ENCODE data around the gene LLGL1.
"Not testable (repeated sequence)": the region's sequence is repeated elsewhere in the genome, so short reads cannot be mapped to it uniquely, and the experiment has no call there.

The LLGL1 gene

DNA sequence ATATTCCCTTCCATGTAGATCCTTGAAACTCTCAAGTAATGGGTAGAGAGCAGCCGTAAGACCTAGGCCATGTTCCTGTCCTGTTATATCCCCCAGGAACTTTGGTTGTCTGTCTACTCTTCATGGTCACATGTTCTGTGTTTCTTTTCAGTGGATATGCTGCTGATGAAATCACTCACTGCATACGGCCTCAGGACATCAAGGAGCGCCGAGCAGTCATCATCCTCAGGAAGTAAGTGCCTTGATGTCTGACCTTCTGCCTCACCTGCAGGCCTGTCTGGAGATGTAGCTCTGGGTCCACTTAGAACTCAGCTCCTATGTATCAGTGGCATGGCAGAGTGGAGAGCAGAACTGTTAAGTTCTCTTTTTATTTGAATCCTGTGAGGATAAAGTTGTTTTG is 30.6 kb upstream of the LLGL1 start:
- no peak for DNase-seq

DNA sequence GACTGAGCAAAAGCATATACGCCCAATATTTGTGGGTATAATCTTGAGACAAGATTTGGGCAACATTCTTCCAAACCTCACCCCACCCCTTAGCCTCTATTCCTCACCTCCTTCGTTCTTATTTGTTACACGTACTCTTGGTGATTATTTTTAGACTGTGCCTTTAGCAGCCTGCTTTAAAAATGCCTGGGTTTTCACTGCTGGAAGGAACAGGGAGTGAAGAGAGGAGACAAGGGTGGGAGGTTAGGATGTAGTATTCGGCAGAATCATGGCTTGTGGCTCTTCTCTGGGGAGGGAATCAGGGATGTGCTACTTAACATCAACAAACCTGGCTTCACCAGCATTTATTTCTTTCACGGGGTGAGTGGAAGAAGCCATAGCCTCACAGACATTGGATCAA is 30.2 kb upstream of the LLGL1 start:
- no peak for DNase-seq

DNA sequence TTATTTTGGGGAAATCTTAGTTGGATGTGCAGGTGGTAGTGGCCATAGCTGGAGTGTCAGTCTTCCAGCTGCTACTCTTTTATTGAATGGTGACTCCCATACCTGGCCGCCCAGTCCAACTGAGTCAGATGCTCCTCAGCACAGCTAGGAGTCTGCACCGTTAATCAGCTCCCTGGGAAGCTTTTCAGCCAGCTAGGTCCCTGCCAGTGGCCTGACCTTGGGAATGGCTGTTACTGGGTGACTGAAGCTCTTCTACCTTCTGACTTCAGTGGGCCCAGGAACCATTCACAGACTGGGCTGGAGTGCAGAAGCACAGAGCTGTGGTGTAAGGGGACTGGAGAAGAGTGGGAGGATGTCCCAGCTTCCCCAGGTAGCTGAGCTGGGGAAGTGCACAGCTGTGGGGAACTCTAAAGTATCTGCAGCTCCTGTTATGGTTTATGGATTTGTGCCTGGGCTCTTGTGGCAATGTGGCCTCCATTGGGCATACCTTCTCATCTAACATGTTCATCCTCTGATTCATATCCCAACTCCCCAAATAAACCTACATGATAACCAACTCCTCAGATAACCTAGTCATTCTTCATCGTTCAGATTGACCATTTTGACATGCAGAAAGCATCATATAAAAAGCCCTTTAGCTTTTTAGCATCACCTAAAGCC is 27.8 kb upstream of the LLGL1 start:
- no peak for DNase-seq

DNA sequence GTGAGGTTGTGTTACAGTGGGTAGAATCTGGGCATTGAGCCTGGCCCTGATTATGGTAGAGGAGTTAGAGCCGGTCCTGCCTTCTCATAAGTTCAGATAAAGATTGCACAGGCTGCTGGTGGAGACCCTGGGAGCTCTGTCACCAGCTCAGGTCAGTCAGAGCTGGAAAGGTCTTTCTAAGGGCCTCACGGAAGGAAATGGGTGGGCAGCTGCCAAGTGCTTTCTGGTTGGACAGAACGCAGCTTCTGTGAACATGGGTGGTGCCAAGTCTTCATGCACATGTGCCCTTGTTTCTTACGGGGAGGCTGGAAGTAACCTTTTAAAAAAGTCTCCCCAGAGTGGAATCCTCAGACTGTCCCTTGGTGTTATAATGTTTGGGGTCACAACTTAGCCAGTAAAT is 26.9 kb upstream of the LLGL1 start:
- DNase-seq, result no peak

DNA sequence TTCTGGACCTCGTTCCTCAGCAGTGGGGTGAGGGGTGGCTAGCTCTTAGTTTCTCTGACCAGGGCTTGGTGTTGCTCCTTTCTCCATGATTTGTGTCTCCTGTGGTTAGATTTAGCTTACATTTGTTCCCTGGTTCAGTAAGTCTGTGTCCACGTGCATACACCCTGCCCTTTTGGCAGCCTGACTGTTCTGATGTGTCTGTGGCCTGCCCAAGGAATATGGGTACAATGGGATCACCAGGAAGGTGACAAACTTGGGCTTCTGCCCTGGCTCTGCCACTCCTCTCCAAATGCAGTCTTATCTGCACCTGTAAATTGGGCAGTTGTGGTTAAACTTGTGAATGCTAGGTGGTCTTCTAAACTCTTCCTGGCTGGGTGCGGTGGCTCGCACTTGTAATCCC is 24.3 kb upstream of the LLGL1 start:
- DNase-seq, result no peak

DNA sequence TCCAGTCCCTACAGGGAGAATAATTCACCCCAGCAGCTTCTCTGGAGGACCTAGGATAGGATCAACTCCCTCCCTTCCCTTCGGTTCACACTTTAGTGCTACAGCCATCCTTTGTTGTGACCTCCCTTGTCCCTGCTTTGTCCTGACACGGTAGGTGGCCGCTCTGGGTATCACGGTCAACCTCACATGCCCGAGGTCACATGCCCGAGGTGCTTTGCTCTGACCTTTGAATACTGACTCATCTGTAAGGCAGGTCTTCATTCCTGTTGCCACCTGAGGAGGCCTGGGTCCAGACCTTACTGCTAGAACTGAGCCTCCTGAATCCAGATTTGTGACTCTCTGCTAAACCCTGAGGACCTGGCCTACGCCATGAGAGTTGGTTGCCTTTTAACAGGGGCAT is 22.1 kb upstream of the LLGL1 start:
- no peak for DNase-seq

DNA sequence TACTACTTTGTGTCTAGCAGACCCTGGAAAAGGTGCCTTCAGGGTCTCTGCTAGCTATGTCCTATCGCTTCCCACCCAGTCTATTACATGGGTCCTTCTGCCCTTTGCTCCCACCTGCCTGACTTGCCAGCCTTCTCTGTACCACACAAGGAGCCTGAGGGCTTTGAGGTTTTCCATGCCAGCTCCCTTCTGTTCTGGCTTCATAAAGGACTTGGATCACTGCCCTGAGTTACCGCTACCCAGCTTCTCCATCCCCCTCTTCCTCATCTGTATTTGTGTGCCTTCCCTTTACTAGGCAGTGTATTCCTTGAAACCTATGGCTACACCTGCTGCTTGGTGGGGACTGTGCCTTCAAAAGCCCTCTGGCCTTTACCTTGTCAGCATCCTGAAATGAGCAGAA is 19.6 kb upstream of the LLGL1 start:
- no peak for DNase-seq

DNA sequence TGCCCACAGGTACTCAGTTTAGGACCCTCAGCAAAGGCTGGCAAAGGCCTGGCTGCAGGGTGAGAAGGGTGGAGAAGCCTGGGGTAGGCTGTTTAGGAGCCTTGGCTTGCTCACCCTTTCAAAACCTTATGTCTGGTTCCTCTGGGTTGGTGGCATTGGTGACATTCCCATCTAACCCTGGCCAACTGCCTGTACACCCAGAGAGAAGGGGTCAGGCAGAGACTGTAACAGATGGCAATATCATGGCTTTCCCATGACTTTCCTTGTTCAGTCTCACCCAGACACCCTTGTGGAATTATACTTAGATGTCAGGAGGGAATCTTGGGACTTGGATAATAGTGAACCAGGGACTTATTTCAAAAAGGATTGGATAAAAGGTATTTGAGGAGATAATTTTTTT is 18.5 kb upstream of the LLGL1 start:
- DNase-seq, result no peak

DNA sequence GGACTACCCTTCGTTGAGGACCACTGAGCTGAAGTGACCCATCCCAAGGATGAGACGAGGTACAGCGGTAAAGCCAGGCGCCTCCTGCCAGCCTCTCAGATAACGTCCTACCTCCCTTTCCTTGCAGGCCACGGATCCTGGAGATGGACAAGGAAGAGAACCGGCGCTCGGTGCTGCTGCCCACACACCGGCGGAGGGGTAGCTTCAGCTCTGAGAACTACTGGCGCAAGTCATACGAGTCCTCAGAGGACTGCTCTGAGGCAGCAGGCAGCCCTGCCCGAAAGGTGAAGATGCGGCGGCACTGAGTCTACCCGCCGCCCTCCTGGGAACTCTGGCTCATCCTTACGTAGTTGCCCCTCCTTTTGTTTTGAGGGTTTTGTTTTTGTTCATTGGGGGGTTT is 17.3 kb upstream of the LLGL1 start:
- no peak for DNase-seq

DNA sequence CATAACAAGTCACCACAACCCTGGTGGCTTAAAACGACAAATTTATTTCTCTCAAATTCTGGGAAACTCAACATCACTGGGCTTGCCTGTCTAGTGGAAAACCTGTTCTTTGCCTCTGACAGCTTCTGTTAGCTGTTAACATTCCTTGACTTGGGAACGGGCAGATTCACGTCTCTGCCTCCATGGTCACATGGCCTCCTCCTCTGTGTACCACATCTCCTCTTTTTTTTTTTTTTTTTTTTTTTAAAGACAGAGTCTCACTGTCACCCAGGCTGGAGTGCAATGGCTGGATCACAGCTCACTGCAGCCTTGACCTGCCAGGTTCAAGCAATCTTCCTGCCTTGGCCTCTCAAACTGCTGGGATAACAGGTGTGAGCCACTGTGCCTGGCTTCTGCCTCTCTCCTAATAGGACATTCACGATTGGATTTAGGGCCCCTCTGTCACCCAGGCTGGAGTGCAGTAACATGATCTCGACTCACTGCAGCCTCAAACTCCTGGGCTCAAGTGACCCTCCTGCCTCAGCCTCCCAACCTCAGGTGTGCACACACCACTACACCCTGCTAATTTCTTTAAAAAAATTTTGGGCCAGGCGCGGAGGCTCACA is 11.7 kb upstream of the LLGL1 start:
- DNase-seq, result no peak

DNA sequence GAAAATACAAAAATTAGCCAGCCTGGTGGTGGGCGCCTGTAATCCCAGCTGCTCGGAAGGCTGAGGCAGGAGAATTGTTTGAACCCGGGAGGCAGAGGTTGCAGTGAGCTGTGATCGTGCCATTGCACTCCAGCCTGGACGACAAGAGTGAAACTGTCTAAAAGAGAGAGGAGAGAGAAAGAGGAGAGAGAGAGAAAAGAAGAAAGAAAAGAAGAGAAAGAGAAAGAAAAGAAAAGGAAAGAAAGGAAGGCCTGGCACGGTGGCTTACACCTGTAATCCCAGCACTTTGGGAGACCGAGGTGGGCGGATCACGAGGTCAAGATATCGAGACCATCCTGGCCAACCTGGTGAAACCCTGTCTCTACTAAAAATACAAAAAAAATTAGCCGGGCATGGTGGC is 8.5 kb upstream of the LLGL1 start:
- DNase-seq, result not testable (repeated sequence)

DNA sequence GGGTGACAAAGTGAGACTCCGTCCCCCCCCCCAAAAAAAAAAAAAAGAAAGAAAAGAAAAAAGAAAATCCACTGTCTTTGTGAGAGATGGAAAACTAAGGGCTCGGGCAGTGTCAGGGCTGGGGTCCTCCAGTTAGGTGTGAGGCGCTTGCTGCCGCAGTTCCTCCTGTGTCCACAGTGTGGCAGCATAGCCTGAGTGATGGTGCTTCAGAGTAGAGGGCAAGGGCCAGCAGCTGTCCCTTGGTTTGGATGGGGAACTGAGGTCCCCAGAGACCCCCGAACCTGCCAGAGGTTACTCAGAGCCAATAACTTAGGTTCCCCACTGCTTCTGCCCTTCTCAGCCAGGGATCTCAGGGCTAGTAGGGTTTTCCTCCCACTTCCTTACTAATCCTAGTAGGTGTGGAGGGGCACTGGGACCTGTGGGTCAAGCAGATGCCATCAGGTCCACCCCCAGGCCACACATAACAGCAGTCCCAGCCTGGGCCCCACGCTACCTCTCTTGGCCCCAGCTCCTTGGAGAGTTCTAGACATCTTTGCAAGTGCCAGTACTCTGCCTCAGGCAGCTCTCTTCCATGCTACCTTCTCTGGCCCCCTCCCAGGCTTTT is 7.9 kb upstream of the LLGL1 start:
- peak; percentile 77 for DNase-seq

DNA sequence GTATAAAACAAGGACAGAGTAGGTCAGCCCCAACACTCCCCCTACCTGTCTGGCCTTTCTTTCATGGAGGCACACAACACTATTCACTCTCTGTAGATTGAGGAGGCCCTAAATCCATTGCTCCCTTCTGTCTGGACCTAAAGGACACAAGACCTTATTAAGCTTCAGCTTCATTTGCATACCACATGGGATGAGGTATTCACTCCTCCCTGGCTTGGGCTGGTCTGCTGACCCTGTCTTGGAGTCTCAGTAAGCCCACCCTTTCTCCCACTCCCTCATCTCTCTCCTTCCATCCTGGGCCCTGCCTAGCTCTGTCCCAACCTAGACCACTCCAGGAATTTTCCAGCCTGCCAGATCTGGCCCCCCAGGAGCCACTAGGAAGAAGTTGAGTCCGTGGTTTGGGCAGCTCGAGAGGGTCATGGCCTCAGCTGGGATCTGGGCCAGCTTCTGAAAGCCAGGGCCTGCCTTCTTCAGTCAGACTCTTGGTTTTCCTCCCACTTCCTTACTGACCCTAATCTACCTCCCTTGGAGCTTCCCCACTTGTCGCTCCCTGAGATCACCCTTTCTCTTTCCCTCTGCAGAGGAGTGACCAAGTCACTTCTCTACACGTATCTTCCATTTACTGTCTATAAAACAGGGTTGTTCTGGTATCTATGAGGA is 6.5 kb upstream of the LLGL1 start:
- no peak for DNase-seq

DNA sequence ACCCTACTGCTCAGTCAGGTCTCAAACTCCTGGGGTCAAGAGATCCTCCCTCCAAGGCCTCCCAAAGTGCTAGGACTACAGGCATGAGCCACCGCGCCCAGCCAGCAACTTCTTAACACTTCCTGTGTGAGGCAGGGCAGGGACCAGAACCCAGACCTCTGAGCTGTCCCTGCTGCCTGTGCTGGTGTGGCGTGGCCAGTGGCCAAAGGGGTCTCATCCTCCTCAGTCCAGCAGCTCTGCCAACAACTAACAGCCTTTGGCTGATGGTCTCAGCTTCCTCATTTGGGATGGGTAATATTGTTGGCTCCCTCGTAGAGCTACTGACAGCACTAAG is 1.4 kb upstream of the LLGL1 start:
- no peak for DNase-seq

DNA sequence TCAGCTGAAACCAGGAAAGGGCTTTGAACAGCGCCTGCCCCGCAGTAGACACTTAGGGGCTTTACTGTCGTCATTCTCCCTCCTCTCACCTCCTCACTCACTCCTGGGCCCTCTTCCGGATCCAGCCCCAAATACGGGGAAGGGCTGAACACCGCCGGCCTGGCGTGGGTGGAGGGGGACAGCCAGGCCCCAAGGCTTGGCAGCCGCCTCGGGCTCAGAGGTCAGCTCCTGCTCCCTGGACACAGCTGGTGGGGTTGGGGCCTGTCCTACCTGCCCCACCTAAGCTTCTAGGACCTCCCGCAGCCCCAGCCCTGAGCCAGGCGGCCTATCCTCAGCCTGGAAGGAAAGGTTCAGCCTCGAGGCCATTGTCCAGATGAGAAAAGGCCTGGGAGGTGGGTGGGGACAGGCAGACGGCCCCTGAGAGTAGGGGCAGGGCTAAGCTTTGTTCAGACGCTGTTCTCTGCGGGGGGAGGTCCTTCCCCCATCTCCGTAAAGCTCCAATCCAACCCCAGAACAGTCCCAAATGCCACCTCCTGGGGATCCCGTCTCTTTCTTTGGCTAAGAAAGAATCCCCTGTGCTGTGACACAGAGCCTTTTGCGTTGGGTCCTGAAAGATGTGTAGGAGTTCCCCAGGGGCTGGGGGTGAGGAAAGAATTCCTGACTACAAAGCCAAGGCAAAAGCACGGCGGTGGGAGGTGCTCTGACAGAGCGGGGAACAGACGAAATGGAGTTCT is 881 bp upstream of the LLGL1 start:
- no peak for DNase-seq

DNA sequence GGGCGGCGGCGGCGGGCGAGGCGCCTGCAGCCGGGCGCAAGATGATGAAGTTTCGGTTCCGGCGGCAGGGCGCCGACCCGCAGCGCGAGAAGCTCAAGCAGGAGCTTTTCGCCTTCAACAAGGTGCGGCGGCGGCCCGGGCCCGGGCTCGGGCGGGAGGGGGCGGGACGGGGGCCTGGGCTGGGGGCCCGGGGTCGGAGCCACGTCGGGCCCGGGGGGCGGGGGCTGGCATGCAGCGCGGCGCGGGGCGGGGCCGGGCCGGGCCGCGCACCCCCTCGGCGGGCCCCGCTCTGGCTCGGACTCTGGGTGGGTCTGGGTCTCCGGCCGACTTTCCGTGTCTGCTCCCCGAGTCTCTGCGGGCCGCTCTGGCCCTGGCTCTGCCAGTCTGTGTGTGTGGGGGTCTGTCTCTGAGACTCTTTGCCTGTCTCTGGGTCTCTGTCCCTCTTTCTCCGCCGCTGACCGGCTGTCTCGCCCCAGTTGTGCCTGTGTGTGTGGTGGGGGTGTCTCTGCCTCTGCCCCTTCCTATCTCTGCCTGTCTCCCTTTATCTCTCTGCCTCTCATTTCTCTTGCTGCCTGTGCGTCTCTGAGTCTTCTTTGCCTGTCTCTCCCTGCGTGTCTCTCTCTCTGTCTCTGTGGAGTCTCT is 328 bp downstream of the LLGL1 start:
- no peak for DNase-seq

DNA sequence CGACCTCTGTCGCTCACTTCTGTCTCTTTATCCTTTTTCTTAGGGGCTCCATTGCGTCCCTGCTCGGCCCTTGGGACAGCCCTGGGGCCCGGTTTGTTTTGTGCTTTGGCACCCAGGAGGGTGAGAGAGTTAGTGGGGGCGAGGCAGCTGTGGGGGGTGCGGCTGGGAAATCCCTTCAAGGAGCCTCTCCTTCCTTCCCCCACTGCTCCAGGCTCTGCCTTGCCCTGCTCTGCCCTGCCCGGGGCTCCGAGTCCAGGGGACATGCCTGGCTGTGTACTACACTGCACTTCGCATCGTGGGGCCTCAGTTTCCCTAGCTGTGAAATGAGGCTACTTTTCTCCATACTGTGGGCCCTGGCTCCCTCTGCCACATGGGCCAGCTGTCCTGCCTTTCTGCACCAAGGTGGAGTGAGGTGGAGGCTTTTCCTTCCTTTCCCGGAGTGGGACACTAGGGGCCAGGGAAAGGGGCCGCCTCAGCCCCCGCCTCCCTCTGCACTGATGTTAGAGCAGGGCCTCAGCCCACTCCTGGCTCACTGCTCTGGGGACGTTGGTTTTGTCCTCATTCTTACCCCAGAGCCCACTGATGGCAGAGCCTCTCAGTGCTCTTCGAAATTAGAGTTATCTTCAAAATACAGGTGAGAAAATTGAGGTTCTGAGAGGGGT is 980 bp downstream of the LLGL1 start:
- DNase-seq, result peak; percentile 25

DNA sequence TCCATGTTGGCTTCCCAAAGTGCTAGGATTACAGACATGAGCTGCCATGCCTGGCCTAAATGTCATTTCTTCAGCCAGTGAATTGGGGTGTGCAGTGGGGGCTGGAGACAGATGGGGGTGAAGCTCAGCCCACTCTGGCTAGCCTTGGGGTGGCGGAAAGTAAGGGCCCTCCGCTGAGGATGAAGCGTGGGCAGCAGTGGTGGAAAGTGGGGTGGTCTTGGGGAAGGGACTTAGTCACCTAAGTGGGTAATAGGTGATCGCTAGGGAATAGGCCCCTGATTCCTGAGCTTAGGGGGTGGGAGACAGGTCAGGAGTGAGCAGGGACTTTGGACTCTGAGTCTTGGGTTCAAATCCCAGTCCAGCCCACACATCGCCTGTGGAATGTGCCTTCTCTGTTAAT is 2.2 kb downstream of the LLGL1 start:
- no peak for DNase-seq

DNA sequence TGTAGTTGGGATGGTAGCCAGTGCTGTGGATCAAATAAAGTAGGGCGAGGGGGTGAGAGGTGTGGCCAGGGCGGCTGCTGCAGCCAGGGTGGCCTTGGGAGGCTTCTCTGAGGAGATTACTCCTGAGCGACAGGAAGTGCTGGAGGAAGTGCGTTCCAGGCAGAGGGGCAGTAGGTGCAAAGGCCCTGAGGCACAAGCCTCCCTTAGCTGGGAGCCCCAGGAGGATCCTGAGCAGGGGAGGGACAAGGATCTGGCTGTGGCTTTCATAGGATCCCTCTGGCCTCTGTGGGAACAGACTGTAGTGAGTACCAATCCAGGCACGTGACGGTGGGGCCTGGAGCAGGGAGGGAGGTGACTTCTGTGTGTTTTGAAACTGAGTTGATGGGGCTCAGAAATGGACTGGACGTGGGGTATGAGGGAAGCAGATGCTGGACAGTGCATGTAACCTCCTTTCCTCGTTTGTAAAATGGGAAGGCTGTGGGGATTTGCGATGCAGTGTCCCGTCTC is 2.8 kb downstream of the LLGL1 start:
- no peak for DNase-seq

DNA sequence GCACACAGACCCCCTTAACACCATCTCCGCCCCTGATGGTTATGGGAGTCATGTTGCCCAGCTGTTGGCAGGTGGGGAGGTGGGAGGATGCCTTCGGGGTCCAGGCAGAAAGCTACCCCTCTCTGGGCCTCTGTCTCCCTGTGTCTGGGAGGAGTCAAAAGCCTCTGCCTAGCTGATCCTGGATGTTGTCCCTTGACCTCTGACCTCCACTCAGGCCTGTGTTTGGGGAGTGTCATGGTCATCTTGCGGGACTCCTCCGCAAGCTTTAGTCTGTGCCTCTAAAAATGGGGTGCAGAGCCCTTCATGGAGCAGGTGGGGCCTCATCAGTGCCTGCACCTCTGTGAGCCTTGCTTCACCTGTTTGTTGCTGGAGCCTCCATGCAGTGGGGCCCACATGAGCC is 3.8 kb downstream of the LLGL1 start:
- DNase-seq, result no peak

DNA sequence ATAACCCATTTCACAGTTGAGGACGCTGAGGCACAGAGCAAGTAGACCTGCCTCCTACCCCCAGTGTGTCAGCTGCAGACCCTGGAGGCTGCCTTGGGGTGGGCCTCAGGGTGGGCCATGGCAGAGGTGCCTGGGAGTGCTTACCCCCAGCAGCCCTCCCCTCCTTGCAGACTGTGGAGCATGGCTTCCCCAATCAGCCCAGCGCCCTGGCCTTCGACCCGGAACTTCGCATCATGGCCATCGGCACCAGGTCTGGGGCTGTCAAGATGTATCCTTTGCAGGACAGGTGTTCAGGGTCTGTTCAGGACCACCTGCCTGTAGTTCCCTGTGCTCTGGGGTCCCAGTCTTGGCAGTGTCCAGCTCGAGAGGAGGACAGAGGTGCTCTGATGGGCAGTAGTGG is 4.3 kb downstream of the LLGL1 start:
- DNase-seq, result no peak
